ENCODE results near the gene MYO1G.

The MYO1G gene

GRCh38 chr7:44980393-44981034, 1.7 kb upstream of the MYO1G start:
- DNase-seq, result peak; percentile 94 to 96

DNA sequence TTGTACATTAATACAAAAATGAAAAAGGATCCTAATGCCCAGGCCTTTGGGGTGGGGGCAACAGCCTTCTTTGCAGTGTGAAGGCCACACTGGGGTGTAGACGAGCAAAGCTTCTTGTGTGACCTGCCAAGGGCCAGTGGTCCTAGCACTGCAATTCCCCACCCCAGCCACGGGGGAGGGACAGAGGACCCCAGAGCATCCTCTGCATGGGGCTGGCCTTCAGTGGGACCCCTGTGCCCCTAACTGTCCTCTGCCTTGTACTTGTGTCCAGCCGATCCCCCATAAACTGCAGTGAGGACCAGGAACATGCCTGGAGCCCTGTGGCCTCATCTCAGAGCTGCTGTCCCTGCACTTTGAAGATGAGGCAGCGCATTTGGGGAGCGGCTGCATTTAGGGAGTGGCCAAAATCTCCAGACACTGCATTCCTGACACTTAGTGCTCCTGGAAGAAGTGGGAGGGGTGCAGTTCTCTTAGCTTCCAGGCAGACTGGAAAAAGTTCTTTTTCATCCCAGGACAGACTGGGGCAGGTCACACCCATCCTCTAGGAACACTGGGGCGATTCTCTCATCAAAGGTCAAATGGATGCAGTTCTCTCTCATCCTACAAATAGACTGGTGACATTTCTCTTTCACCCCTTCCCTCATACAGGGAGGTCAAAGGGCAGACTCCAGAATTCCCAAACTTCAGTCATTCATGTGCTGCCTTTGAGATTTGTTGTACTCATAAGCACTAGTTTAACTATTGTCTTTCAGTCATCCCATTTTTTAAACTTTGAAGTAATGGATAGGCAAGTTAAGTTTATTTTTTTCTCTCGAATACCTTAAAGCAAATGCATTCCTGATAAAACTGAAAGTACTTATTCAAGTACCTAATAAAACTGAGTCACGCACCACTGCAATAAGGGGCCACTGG, 922 bp upstream of the MYO1G start:
- DNase-seq, result no peak

DNA sequence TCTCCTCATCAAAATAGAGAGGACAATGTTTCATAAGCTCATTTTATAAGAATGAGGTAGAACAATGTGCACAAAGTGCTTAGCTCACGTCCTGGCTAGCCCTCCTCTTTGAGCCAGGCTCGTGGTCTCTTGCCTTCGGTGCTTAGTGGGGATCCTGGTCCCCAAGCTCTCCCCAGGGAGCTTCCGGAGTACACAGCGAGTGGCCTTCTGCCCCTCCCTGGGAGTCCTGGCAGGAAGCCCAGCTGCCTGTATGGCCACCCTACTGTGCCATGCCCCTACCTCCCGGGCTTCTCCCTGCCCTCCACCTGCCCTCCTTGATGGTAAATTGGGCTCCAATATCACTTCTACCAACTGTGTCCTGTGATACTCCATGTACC, 868 bp downstream of the MYO1G start:
- DNase-seq, result no peak

GRCh38 chr7:44977304-44977958, 1.4 kb downstream of the MYO1G start:
- DNase-seq, result peak; percentile 44 to 73

DNA sequence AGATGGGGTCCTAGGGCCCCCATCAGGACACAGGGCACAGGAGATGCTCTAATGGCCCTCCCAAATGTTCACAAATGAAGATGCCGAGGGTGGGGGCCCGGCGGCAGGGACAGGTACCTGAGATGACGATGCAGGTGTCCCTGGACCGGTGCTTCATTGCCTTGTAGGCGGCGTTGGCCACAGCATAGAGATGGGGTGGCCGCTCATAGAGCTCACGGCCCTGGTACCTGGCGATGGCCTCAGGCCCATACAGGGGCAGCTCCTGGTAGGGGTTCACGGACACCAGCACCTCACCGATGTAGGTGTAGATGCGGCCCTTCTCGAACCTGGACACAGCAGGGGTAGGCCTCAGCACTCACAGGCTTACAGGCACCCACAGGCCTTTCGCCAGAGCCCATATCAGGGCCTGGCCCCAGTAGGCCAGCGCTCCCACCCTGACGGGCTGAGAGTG, 2.0 kb downstream of the MYO1G start:
- no peak for DNase-seq

- DNase-seq, result no peak
Measured at GRCh38 chr7:44976040-44976745, 2.6 kb downstream of the MYO1G start.

DNA sequence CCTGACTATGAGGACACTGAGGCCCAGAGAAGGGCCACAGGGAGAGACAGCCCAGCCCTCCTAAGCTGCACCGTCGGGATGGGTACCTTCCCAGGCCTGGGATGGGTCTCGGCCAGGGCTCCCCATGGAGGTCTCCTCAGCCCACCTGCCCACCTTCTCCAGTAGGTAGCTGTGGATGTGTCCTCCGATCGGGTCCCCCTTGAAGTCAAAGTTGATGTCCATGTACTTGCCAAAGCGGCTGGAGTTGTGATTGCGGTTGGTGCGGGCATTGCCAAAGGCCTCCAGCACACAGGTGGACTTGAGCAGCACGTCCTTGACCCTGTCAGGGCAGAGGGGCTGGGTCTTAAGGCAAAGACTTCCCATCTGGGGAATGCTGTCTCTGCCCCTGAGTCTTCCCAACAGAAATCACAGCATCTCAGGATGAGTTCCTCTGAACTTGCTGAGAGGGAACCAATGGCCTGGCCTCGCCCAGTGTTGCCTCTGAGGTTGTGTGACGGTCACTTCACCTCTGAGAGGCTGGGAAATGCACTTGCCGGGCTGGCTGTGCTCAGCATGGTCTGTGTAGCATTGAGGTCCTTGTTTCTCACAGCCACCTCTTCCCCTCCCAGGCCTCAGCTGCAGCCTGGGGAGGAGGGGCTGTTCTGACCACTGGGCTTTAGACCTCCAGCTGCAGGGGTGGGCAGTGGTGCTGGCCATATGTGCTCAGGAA, 3.3 kb downstream of the MYO1G start:
- DNase-seq, result no peak

DNA sequence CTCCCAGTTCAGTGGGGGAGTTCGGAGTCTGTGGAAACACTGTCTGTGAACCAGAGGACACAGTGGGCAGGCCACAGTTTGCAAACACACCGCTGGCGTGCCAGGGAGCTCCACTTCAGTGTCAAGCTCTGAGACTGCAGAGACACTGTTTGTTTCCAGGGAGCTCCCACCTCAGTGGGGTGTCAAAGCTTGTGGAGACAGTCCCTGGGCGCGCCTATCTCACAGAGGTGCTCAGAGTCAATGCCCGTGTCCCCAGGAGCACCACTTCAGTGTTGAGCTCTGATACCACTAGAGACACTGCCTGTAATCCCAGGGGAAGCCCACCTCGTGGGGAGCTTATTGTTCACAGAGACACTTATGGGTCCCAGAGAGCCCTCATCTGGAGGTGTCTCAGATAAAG, 4.3 kb downstream of the MYO1G start:
- DNase-seq, result no peak

DNA sequence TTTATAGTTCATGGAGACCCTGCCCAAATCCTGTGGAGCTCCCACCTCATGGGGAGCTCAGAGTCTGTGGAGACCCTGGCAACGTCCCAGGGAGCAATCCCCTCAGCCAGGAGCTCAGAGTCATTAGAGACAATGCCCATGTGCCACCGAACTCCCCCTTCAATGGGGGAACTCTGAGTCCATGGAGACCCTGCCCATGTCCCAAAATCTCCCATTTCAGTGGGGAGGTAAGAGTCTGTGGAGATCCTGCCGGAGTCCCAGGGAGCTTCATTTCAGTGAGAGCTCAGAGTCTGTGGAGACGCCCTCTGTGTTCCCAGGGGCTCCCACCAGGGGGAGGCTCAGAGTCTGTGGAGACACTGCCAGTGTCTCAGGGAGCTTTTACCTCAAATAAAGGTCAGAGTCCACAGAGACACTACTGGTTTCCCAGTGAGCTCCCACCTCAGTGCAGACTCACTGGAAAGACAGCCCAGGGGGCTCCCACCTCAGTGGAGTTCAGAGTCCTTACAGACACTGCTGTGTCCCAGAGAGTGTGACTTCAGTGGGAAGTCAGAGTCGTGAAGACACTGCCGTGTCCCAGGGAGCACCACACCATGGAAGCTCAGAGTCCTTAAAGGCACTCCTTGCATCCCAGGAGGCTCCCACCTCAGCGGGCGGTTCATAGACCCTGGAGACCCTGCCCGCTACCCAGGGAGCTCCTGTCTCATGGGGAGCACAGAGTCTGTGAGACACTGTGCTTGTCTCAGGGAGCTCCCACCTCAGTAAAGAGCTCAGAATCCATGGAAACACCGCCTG, 5.0 kb downstream of the MYO1G start:
- peak; percentile 61 to 73 for DNase-seq

DNA sequence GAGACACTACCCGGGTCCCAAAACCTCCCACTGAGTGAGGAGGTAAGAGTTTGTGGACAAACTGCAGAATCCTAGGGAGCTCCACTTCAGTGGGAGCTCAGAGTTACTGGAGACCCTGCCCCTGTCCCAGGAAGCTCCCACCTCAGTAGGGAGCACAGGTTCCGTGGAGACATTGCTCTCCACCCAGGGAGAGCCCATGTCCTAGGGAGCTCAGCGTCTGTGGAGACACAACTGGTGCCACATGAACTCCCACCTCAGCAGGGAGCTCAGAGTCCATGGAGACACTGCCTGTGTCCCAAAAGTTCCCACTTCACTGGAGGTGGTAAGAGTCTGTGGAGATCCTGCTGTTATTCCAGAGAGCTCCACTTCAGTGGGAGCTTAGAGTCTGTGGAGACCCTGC, 6.3 kb downstream of the MYO1G start:
- DNase-seq, result no peak

DNA sequence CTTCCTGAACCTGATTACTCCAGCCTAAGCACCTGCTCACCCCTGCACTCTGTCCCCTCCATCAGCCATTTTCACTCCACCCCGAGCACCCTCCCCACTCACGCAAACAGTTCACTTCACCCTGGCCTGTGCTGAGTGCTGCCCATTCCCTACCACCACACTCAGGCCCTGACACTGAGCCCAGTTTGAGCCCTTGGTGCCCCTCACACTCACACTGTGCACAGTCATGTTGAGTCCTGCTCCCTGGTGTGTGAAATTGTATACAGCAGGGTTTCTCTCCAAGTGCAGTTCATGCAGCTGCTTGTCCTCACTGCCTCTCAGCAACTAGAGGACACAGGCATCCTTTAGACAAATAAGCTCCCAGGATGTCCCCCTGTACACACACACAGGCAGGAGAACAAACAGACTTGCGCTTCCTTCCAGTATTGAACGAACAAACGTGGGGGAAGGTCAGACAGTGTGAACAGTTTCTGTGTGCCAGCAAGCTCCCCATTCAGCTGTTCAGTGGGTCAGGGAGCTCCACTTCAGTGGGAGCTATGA, 6.8 kb downstream of the MYO1G start:
- DNase-seq, result no peak

GRCh38 chr7:44971188-44971901, 7.5 kb downstream of the MYO1G start:
- DNase-seq, result no peak

DNA sequence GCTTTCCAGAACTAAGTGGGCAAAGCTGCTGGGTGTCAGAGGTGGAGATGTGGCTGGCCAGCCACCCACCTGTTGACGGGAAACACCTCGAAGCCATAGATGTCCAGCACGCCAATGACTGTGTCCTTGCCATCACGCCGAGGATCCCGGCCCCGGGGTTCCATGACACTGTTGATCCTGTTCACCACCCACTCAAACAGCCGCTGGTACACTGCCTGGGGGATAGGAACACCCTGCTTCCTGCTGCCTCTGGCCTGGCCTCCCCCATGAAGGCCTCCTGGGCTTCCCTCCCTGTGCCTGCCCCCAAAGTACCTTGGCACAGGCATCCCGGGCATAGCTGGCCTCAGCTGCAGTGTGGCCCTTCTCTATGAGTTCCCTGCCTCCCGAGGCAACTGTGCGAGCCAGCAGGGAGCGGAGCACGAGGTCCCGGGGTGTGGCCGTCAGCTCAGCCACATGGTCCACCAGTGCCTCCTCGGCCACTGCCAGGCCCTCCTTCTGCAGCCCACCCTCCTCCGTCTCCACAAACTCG, 8.2 kb downstream of the MYO1G start:
- DNase-seq, result no peak

DNA sequence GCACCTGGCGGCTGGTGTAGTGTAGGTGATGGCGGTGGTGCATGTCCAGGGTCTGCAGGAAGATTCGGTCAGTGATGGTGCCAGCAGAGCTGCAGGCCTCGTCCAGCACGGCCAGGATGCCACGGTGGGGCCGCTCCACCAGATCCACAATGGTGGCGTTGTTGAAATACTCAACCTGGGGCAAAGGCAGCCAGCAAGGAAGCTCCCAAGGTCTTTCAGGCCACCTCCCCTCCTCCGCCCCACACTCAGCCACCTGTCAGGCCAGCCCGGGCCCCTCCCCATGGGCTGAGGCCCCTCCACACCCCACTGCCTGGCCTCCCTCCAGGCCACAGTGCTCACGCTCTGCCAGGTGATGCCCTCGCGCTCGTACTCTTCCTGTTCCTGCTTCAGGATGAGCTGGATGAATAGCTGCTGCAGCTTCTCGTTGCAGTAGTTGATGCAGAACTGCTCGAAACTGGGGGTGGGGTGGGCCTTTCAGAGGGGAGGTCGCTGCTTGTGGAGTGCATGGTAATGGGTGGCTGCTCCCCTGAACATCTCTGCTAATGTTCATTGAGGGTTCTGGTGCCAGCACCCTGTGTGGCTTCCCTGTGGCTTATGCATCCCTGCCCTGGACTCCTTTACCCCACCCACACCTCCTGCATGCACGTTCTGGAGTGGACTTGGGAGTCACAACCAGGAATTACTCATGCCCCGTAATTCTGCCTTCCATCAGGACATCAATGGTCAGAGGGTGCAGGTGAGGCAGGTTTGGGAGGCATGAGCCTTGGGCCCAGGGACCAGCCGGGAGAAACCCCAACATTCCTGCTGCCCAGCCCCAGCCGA, 8.9 kb downstream of the MYO1G start:
- no peak for DNase-seq

GRCh38 chr7:44969049-44969700, 9.6 kb downstream of the MYO1G start:
- no peak for DNase-seq

DNA sequence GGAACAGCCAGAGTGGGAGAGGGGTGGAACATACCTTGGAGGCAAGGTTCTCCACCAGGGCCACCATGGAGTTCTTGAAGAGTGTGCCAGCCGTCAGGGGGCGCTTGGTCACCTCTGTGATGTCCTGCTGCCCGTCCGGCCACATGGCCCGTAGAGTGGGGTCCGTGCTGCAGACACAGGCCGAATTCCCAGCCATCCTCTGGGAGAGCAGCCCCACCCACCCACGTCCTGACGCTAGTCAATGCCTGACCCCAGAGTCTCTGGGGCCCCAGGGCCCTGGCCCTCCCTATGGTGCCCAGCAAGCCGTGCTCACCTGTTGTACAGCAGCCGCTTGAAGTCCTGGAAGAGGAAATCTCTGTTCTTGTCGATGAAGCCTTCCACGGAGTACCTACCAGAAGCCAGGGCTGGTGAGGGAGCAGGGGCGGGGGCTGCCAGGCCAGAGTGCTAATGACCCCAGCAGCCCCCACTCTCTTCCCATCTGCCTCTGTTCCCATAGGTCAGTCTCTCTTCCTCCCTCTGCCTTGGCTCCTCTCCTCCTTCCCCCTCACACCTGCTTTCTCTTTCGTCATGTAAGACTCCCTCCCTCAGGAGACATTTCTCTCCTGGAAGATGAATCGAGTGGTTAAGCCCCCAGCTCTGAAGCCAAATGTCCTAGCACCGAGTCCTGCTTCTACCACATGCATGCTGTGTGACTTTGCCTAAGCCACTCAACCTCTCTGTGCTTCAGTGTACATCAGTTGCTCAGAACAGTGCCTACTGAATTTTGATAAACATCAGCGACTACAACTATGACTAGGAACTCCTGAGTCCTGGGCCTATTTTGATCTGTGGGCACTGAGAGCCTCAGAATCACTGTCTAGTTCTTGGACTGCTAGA, 11.0 kb downstream of the MYO1G start:
- no peak for DNase-seq

DNA sequence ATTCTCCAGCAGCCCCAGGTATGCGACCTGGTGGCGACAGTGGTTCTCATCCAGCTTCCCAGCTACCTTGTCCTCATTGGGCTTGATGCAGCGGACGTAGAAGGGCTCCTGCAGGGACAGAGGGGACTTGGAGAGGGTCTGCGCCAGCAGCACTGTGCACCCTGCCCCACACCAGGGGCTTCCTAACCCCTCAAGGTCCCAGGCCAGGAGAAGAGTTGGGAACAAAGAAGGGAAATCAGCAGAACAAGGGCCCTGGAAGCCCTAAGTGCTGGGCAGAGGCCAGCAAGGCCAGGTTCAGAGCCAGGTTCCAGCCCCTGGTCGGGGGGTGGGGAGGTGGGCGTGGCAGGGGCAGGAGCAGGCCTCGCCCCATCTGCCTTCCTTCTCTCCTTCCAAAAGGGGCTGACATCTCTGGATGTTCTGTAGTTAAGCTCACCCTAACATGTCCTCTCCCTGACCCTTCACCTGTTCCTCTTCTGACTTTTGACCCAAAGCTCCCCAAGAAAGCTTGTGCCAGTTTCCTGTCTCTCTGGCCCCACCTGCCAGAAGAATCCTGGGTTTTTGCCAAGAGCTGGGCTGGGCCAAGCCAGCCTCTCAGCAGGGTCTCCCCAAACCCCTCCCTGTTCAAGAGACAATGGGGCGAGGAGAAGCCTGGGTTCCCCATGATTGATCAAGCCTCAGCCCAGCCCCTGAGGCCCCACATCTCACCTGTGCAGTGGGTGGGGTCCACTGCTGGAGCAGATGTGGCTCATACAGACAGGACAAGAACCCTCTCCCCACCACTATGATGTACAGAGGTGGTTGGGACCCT, 11.9 kb downstream of the MYO1G start:
- no peak for DNase-seq

Data from inflammatory macrophage (primary cell).